Activated CD4-positive, alpha-beta T cell treated with anti-CD3 and anti-CD28 coated beads, Interleukin-2, amount 50 U/mL, for 16 hours (primary cell): Measurements from ENCODE around the gene ARHGAP33.

Experiments used
- DNase-seq: peaks from one replicate; pipeline ENCODE4 v3.0.0-alpha.2; 2020

Gene ARHGAP33

GRCh38 chr19:35775298-35776101 is at the start of gene ARHGAP33:
TSS of gene ARHGAP33 (plus strand) at chr19:35775564. CDS start at chr19:35775659, 95 bp downstream.
- peak; percentile 99 for DNase-seq

GRCh38 chr19:35727053-35727955 is 48.1 kb upstream of the ARHGAP33 start:
- no peak for DNase-seq

GRCh38 chr19:35727956-35728706 is 47.2 kb upstream of the ARHGAP33 start:
- DNase-seq: no peak

- DNase-seq: no peak
Observed at GRCh38 chr19:35729021-35729420, 46.3 kb upstream of the ARHGAP33 start.

GRCh38 chr19:35729763-35730162 is 45.6 kb upstream of the ARHGAP33 start:
- DNase-seq: no peak

GRCh38 chr19:35730326-35730725 is 45.0 kb upstream of the ARHGAP33 start:
- DNase-seq: no peak

- no peak for DNase-seq
Observed at GRCh38 chr19:35731353-35731752, 44.0 kb upstream of the ARHGAP33 start.

- DNase-seq: no peak
Observed at GRCh38 chr19:35731779-35732405, 43.5 kb upstream of the ARHGAP33 start.

- DNase-seq: no peak
Observed at GRCh38 chr19:35732540-35733179, 42.7 kb upstream of the ARHGAP33 start.

GRCh38 chr19:35733180-35734125 is 41.9 kb upstream of the ARHGAP33 start:
- no peak for DNase-seq

- no peak for DNase-seq
Observed at GRCh38 chr19:35734273-35734672, 41.1 kb upstream of the ARHGAP33 start.

GRCh38 chr19:35734889-35735288 is 40.5 kb upstream of the ARHGAP33 start:
- DNase-seq: no peak

GRCh38 chr19:35736913-35737886 is 38.2 kb upstream of the ARHGAP33 start:
- DNase-seq: peak; percentile 24

GRCh38 chr19:35738021-35738886 is 37.1 kb upstream of the ARHGAP33 start:
- DNase-seq: no peak

GRCh38 chr19:35738887-35739229 is 36.5 kb upstream of the ARHGAP33 start:
- no peak for DNase-seq

GRCh38 chr19:35739275-35740107 is 35.9 kb upstream of the ARHGAP33 start:
- no peak for DNase-seq

- no peak for DNase-seq
Observed at GRCh38 chr19:35740108-35740422, 35.3 kb upstream of the ARHGAP33 start.
